Mucosa of gallbladder (tissue), 1 donor: ENCODE results near the gene GRK4. TPM values are rescaled to one million over a fixed set of nuclear protein-coding genes. Genes with fewer than 3 reads are reported as not detected.
A peak's percentile ranks its signal among the peaks of the same experiment; 100 is the strongest.

Source experiments
- DNase-seq: peaks from one replicate; pipeline ENCODE4 v3.0.0-alpha.2; 2020; ENCODE audit warnings: low spot score
- total RNA-seq: library from RNA; stranded (reverse); gene quantifications from one replicate; pipeline ENCODE4 v1.2.1, GENCODE V29; 2021
- donor health status: DM: no; HTN: no; CAD: no.

GRK4 gene
- total RNA-seq, 1 donor from 2014 or later = 7.3 TPM

GRCh38 chr4:3010998-3011397, 47.6 kb downstream of the GRK4 start:
- no peak for DNase-seq

GRCh38 chr4:3011456-3012220, 48.3 kb downstream of the GRK4 start:
- no peak for DNase-seq

GRCh38 chr4:3013323-3013722, 50.0 kb downstream of the GRK4 start:
- no peak for DNase-seq

GRCh38 chr4:3013839-3014350, 50.5 kb downstream of the GRK4 start:
- DNase-seq = peak; percentile 46

GRCh38 chr4:3016961-3017360, 53.6 kb downstream of the GRK4 start:
- no peak for DNase-seq

- no peak for DNase-seq
These were observed 54.1 kb downstream of the GRK4 start for GRCh38 chr4:3017504-3017903.

GRCh38 chr4:3019145-3019846, 55.9 kb downstream of the GRK4 start:
- DNase-seq = no peak

GRCh38 chr4:3021127-3021526, 57.8 kb downstream of the GRK4 start:
- DNase-seq = no peak

GRCh38 chr4:3021627-3022026, 58.3 kb downstream of the GRK4 start:
- no peak for DNase-seq

GRCh38 chr4:3022112-3022511, 58.7 kb downstream of the GRK4 start:
- DNase-seq = no peak

- no peak for DNase-seq
These were observed 59.3 kb downstream of the GRK4 start for GRCh38 chr4:3022651-3023050.

GRCh38 chr4:3025881-3026280, 62.5 kb downstream of the GRK4 start:
- DNase-seq = no peak

- no peak for DNase-seq
These were observed 63.2 kb downstream of the GRK4 start for GRCh38 chr4:3026540-3026939.

- DNase-seq = no peak
These were observed 66.1 kb downstream of the GRK4 start for GRCh38 chr4:3029464-3029863.

- no peak for DNase-seq
These were observed 67.4 kb downstream of the GRK4 start for GRCh38 chr4:3030566-3031356.

GRCh38 chr4:3031357-3032082, 68.1 kb downstream of the GRK4 start:
- peak; percentile 88 for DNase-seq

GRCh38 chr4:3034231-3034630, 70.9 kb downstream of the GRK4 start:
- DNase-seq = no peak

- DNase-seq = no peak
These were observed 71.9 kb downstream of the GRK4 start for GRCh38 chr4:3035249-3035648.

- no peak for DNase-seq
These were observed 72.3 kb downstream of the GRK4 start for GRCh38 chr4:3035674-3036073.

- DNase-seq = no peak
These were observed 73.0 kb downstream of the GRK4 start for GRCh38 chr4:3036131-3036952.

GRCh38 chr4:3037957-3038461, 74.6 kb downstream of the GRK4 start:
- no peak for DNase-seq
